Peyer's patch (tissue), 4 donors: ENCODE results near the gene RHBG.

Source experiments
- CTCF ChIP-seq, 6 experiments: fragments of 450-650 bp in 4 of 6; fragments of 200-600 bp in 2 of 6; sonication (generic) in 1 of 6; IDR thresholded peaks; one replicate each; pipeline ENCODE4 v1.5.1; 2017 to 2019; ENCODE audit warnings: antibody characterized with exemption in 6 of 6, mild to moderate bottlenecking in 3 of 6, moderate library complexity in 1 of 6
- POLR2A ChIP-seq, 2 donors: fragments of 450-650 bp; IDR thresholded peaks; one replicate each; pipeline ENCODE4 v1.5.1; 2017; ENCODE audit warnings: antibody characterized with exemption in 2 of 2, mild to moderate bottlenecking in 2 of 2, moderate library complexity in 2 of 2

GRCh38 chr1:156416993-156417392 lies 48.0 kb downstream of the RHBG start:
- TF ChIP-seq CTCF (IDR thresholded peaks at IDR 0.05) (no peak), POLR2A (IDR thresholded peaks at IDR 0.05) (no peak)
